GM12892 (cell line): ENCODE measurements around the gene PDE1C.

Source experiments
- POLR2A ChIP-seq: IDR thresholded peaks from 2 replicates; pipeline ENCODE4 v1.6.1; 2011; ENCODE audit warnings: low read depth, low read length, control low read depth
- POLR2AphosphoS5 ChIP-seq: IDR thresholded peaks from 2 replicates; pipeline ENCODE4 v1.6.1; 2011; ENCODE audit warnings: low read depth, low read length, control low read depth
- TAF1 ChIP-seq: IDR thresholded peaks from 2 replicates; pipeline ENCODE4 v1.6.1; 2011; ENCODE audit warnings: low read depth, mild to moderate bottlenecking, control low read depth, low read length, borderline replicate concordance

- TF ChIP-seq POLR2A: no peak
- TF ChIP-seq POLR2AphosphoS5: no peak
- no peak for TF ChIP-seq TAF1
These were observed 25.0 kb downstream of the PDE1C start for GRCh38 chr7:32045228-32045627.
